Ovary (tissue), 9 donors: ENCODE measurements around the gene CD300C. TPM values are rescaled to one million over a fixed set of nuclear protein-coding genes. Genes with fewer than 3 reads are reported as not detected.
A peak's percentile ranks its signal among the peaks of the same experiment; 100 is the strongest.

Experiments
- DNase-seq, 5 donors: peaks; one replicate each; pipeline ENCODE4 v3.0.0-alpha.2; 2019 to 2020
- H3K27ac ChIP-seq, 2 donors: fragments of 200-600 bp; one replicate each; pipeline versions ENCODE4 v1.5.1 to v1.8.0; 2019 to 2022
- H3K27me3 ChIP-seq: fragments of 200-600 bp; one replicate; pipeline ENCODE4 v1.8.0; 2022
- H3K36me3 ChIP-seq: fragments of 200-600 bp; sonication (generic); one replicate; pipeline ENCODE4 v1.5.1; 2019
- H3K4me1 ChIP-seq: one replicate; pipeline ENCODE4 v1.8.1; 2013; ENCODE audit warnings: mild to moderate bottlenecking, moderate library complexity; ENCODE audit not compliant: insufficient read depth
- H3K4me3 ChIP-seq: fragments of 200-600 bp; sonication (generic); one replicate; pipeline ENCODE4 v1.5.1; 2017
- H3K9me3 ChIP-seq, 2 donors: fragments of 200-600 bp in 1 of 2; sonication (generic) in 1 of 2; one replicate each; pipeline versions ENCODE4 v1.5.1 to v1.8.1; 2013 to 2019; ENCODE audit warnings: mild to moderate bottlenecking in 1 of 2, moderate library complexity in 1 of 2
- CTCF ChIP-seq, 3 donors: fragments of 450-650 bp in 2 of 3; fragments of 200-600 bp in 1 of 3; IDR thresholded peaks; one replicate each; pipeline versions ENCODE4 v1.5.1 to v1.8.0; 2016 to 2022; ENCODE audit warnings: antibody characterized with exemption in 3 of 3, mild to moderate bottlenecking in 1 of 3
- EP300 ChIP-seq: sonication (generic); formaldehyde crosslinking; IDR thresholded peaks from one replicate; pipeline ENCODE4 v1.6.1; 2017; ENCODE audit warnings: antibody characterized with exemption
- POLR2A ChIP-seq: fragments of 450-650 bp; IDR thresholded peaks from one replicate; pipeline ENCODE4 v1.6.1; 2017; ENCODE audit warnings: antibody characterized with exemption, mild to moderate bottlenecking, moderate library complexity
- WGBS, 3 donors: extraction: QIAGEN DNeasy Blood & Tissue Kit in 1 of 3; methylation state at CpG; one replicate each; pipeline versions ENCODE4 v1.1.5 to v1.1.7; 2013 to 2017; 5-methylcytosine and 5-hydroxymethylcytosine counted together
- intact Hi-C, 4 donors: fragments of 100-400 bp; cut with DNase I; formaldehyde crosslinking; loops; one replicate each; pipeline versions ENCODE4 v1.11.0 to v1.15.1; 2022 to 2023
- polyA plus RNA-seq, 2 donors: library from polyadenylated mRNA; stranded (reverse); fragments of 200-250 nt in 1 of 2; fragments of 350-450 nt in 1 of 2; fragmentation: Illumina TruSeq in 1 of 2; extraction: RNeasy Lipid Tissue Mini Kit (QIAGEN cat#74804) in 1 of 2; gene quantifications; one replicate each; pipeline ENCODE4 v1.2.3, GENCODE V29; 2013 to 2014
- total RNA-seq, 7 donors: library from RNA; depleted of rRNA in 2 of 7; stranded (reverse); fragments of >200 nt in 2 of 7; fragmentation: NEBNext Ultra II Directional in 3 of 7; extraction: Animal tissue kit (Norgen Biotek cat#: 25700) in 3 of 7; gene quantifications; one replicate each; pipeline versions ENCODE4 v1.1.0 to v1.2.4, GENCODE V29; 2016 to 2023
- donor health status: DM: no; HTN: no; CAD: no; lungs with moderate emphysema.
- donor health status: DM: no; HTN: no; CAD: no.
- donor health status: Bipolar disorder and iron deficiency.
- donor health status: DM: yes; HTN: yes; CAD: no.
- donor health status: DM: no; HTN: no; CAD: no.
- donor health status: DM: yes; HTN: yes; CAD: no.

CD300C gene
- total and polyA plus RNA-seq, 9 donors = 0.18 to 1.6 (median 0.46) TPM; not detected in 1

DNA sequence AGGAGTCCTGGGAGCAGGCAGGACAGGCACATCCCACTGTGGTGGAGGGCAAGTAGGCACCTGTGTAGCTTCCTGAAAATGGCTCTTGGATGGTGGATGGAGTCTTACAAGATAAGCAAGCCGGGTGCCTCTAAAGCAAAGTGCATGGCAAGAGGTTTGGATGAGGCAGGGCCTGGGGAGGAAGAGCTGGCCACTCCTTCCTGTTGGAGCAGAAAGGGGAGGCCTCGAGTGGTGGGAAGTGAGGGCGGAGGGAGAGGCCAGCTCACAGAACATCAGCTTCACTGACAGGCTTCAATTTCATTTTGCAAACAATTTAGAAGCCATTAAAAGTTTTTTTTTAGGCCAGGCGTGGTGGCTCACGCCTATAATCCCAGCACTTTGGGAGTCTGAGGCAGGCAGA is 48.4 kb downstream of the CD300C start:
- TF ChIP-seq CTCF (IDR thresholded peaks at IDR 0.05) = no peak
- TF ChIP-seq EP300 = no peak
- TF ChIP-seq POLR2A = no peak
- intact Hi-C loops = loop anchor here in 1 of 4 donors (5.0 kb wide), 1 partner anchor 300 kb away; no protein-coding TSS in a partner anchor
- H3K36me3 ChIP-seq = no peaks in the 10 kb centered on the region
- WGBS, 3 donors = 57 to 69% (median 61%) methylated on average over 5 of the region's 5 CpGs
- DNase-seq = no peak
- H3K4me1 ChIP-seq = no peaks in the 10 kb centered on the region
- no peak overlapping the region for H3K4me3 ChIP-seq
- H3K27me3 ChIP-seq = no peaks in the 10 kb centered on the region
- no peaks in the 10 kb centered on the region for H3K9me3 ChIP-seq
- H3K27ac ChIP-seq = no peak overlapping the region

- TF ChIP-seq CTCF (IDR thresholded peaks at IDR 0.05) (peak; percentile 10 to 66 (median 22)), EP300 (no peak), POLR2A (no peak)
- 27 to 33% (median 29%) methylated on average over 11 of the region's 11 CpGs for WGBS, 3 donors
- no peaks in the 10 kb centered on the region for H3K27me3 ChIP-seq
- no peak overlapping the region for H3K27ac ChIP-seq
- H3K36me3 ChIP-seq = no peaks in the 10 kb centered on the region
- no peaks in the 10 kb centered on the region for H3K4me1 ChIP-seq
- intact Hi-C loops = no loop called here
- H3K4me3 ChIP-seq = no peak overlapping the region
- DNase-seq = peak; percentile 16 to 71 (median 51)
- H3K9me3 ChIP-seq = no peaks in the 10 kb centered on the region
Observed at GRCh38 chr17:74493331-74493833, 52.5 kb downstream of the CD300C start.

DNA sequence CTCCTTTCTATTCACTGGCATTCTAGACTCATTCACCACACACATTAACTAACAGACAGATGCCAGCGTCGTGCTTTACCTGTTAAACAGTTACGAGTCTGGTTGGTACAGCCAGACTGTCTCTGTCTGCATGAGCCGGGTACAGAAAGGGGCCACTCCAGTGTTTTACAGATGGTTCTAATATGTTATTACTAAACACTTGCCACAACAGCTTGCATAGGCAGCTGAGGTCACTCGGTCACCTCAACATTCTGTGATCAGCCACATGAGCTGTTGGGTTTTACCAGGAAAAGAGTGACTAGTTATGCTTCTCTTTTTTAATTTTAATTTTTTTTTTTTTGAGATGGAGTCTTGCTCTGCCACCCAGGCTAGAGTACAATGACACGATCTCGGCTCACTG is 54.3 kb downstream of the CD300C start:
- intact Hi-C loops = no loop called here

More for the DNA sequence above, 54.3 kb downstream of the CD300C start:
- Histone ChIP-seq H3K4me3 (no peak overlapping the region), H3K4me1 (no peaks in the 10 kb centered on the region), H3K27ac (no peak overlapping the region), H3K27me3 (no peaks in the 10 kb centered on the region), H3K36me3 (no peaks in the 10 kb centered on the region), H3K9me3 (no peaks in the 10 kb centered on the region)
- DNase-seq = no peak
- 80 to 85% (median 83%) methylated on average over 7 of the region's 7 CpGs for WGBS, 3 donors
- TF ChIP-seq EP300 (no peak), POLR2A (no peak), CTCF (IDR thresholded peaks at IDR 0.05) (no peak)

Other genes with a start within 250 kb of the CD300C start
- 10 to 100 TPM in 1 of 7 donors, 1 to 10 TPM in 3, under 1 TPM in 2, not detected in 1; 0.33 to 15.0 (median 1.4) TPM for gene KIF19, start 219.9 kb downstream of the CD300C start, total RNA-seq
- gene KIF19, start 219.9 kb downstream of the CD300C start, polyA plus RNA-seq = under 1 TPM in 1 of 2 donors, not detected in 1; 0.54 TPM
- not detected for gene BTBD17, start 184.2 kb downstream of the CD300C start, total RNA-seq
- not detected for gene BTBD17, start 184.2 kb downstream of the CD300C start, polyA plus RNA-seq
- under 1 TPM in 1 of 7 donors, not detected in 6; 0.25 TPM for gene GPR142, start 178.6 kb downstream of the CD300C start, total RNA-seq
- under 1 TPM in 1 of 2 donors, not detected in 1; 0.05 TPM for gene GPR142, start 178.6 kb downstream of the CD300C start, polyA plus RNA-seq
- 100 to 1,000 TPM in 1 of 7 donors, 10 to 100 TPM in 6; 39.7 to 133 (median 63.9) TPM for gene GPRC5C, start 114.0 kb downstream of the CD300C start, total RNA-seq
- gene GPRC5C, start 114.0 kb downstream of the CD300C start, polyA plus RNA-seq = 10 to 100 TPM in 1 of 2 donors, 1 to 10 TPM in 1; 3.7 to 59.1 TPM
- gene CD300A, start 79.5 kb downstream of the CD300C start, total RNA-seq = 1 to 10 TPM; 1.4 to 5.5 (median 2.1) TPM
- 1 to 10 TPM; 1.5 to 4.8 TPM for gene CD300A, start 79.5 kb downstream of the CD300C start, polyA plus RNA-seq
- under 1 TPM in 5 of 7 donors, not detected in 2; 0.13 to 0.69 (median 0.27) TPM for gene CD300LB, start 14.6 kb downstream of the CD300C start, total RNA-seq
- under 1 TPM; 0.11 to 0.43 TPM for gene CD300LB, start 14.6 kb downstream of the CD300C start, polyA plus RNA-seq
- gene CD300H, start 21.4 kb upstream of the CD300C start, total RNA-seq = not detected
- not detected for gene CD300H, start 21.4 kb upstream of the CD300C start, polyA plus RNA-seq
- not detected for gene CD300LD, start 46.2 kb upstream of the CD300C start, total RNA-seq
- not detected for gene CD300LD, start 46.2 kb upstream of the CD300C start, polyA plus RNA-seq
- gene CD300E, start 77.6 kb upstream of the CD300C start, total RNA-seq = under 1 TPM; 0.11 to 0.79 (median 0.15) TPM
- 1 to 10 TPM in 1 of 2 donors, under 1 TPM in 1; 0.30 to 1.1 TPM for gene CD300E, start 77.6 kb upstream of the CD300C start, polyA plus RNA-seq
- 1 to 10 TPM in 2 of 7 donors, under 1 TPM in 4, not detected in 1; 0.23 to 3.9 (median 0.34) TPM for gene CD300LF, start 166.8 kb upstream of the CD300C start, total RNA-seq
- 1 to 10 TPM in 1 of 2 donors, under 1 TPM in 1; 0.36 to 2.6 TPM for gene CD300LF, start 166.8 kb upstream of the CD300C start, polyA plus RNA-seq
- gene RAB37, start 191.1 kb upstream of the CD300C start, total RNA-seq = under 1 TPM in 5 of 7 donors, not detected in 2; 0.45 to 0.72 (median 0.57) TPM
- gene RAB37, start 191.1 kb upstream of the CD300C start, polyA plus RNA-seq = 1 to 10 TPM in 1 of 2 donors, under 1 TPM in 1; 0.58 to 2.4 TPM
- 100 to 1,000 TPM in 1 of 7 donors, 10 to 100 TPM in 6; 12.1 to 101 (median 21.7) TPM for gene NHERF1, start 202.5 kb upstream of the CD300C start, total RNA-seq
- 10 to 100 TPM; 13.9 to 21.0 TPM for gene NHERF1, start 202.5 kb upstream of the CD300C start, polyA plus RNA-seq
- gene NAT9, start 230.2 kb upstream of the CD300C start, total RNA-seq = 10 to 100 TPM; 24.7 to 87.0 (median 56.8) TPM
- 10 to 100 TPM; 19.7 to 44.8 TPM for gene NAT9, start 230.2 kb upstream of the CD300C start, polyA plus RNA-seq